ENCODE results near the gene BUB3. TPM values are rescaled to one million over a fixed set of nuclear protein-coding genes. Genes with fewer than 3 reads are reported as not detected.

Gene BUB3
- total RNA-seq, 1 experiment from 2014 or later = 157 TPM

DNA sequence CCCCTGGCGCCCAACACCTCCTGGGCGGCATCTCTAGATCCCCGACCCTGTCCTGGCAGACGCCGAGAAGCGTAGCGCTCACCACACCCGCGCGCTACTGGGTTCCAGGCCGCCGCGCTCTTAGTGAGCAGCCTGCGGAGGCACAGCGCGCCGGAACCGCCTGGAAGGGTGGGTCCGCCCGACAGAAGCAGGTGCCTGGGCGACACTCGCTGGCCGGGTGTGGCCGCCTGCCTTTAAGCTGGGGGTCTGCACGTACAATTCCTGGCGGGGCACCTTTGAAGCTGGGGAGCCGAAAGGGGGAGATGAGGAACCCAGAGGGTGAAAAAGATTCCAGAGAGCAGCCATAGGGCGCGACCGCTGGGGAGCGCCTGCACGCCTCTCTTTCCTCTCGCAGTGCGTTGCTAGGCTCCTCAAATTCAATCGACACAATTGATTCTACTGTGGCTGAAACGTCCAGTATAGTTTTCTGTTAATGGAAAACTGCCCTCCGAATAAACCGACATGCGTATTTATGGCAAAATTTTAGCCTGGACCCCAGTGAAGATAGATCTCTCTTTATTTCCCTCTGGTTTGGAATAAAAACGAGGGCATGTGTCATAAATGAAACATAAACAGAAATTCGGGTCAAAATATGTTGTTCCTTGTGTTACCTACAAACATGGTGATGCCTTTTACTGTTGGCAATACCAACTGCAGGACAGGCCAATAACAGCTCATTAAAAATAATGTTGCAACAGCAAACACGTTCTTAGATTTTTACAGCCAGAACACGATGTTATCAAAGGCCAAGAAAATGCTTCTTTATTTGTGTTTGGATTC is 13.8 kb upstream of the BUB3 start:
- in situ Hi-C loops (cut with HindIII; ENCODE audit: low sequenced_read_pairs) = no loop called here
- no peak for DNase-seq (ENCODE audit: low spot score)

DNA sequence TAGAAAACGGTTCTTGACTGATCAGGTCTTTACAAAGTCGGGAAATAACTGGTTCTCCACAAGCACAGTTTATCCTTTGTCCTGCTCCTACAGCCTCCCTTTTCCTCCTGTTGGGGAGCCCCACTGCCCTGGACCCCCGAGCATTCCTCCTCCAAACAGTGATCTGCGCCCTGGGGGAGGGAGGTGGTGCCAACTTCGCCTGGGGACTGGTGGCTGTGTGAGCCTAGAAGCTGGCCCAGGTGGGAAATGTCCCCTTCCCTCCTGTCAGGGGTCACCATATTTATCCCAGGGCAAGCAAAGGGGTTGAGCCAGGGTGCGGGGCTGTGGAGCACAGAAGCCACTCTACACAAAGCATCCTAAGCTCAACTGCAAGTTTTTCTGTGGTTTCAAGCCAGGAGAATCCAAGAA is 13.2 kb upstream of the BUB3 start:
- DNase-seq (ENCODE audit: low spot score) = no peak
- in situ Hi-C loops (cut with HindIII; ENCODE audit: low sequenced_read_pairs) = no loop called here

GRCh38 chr10:123141791-123142700 is 12.2 kb upstream of the BUB3 start:
- in situ Hi-C loops (cut with HindIII; ENCODE audit: low sequenced_read_pairs) = no loop called here
- no peak for DNase-seq (ENCODE audit: low spot score)

DNA sequence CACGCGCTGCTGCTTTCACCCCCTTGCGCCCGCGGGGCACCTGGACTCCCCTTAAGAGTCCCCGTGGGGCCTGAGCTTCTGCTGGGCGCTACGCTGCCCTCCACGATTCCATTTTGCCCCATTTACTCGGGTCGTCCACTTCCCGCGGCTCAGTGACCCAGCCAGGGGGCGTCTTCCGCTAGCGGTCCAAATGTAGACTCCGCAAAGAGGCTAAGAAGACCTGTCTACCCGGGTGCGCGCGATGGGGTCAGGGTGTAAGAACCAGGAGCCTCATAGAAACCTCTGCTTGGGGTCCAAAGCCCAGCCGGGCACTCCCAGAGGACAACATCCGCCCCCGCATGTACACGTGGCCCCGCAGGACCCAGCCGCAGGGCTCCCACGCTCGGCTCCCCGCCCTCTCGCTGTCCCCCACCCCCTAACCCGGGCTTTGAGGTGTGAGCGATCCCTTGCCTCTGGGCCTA is 11.5 kb upstream of the BUB3 start:
- in situ Hi-C loops (cut with HindIII; ENCODE audit: low sequenced_read_pairs) = no loop called here
- no peak for DNase-seq (ENCODE audit: low spot score)

GRCh38 chr10:123143162-123143824 is 10.9 kb upstream of the BUB3 start:
- no peak for DNase-seq (ENCODE audit: low spot score)
- in situ Hi-C loops (cut with HindIII; ENCODE audit: low sequenced_read_pairs) = no loop called here

DNA sequence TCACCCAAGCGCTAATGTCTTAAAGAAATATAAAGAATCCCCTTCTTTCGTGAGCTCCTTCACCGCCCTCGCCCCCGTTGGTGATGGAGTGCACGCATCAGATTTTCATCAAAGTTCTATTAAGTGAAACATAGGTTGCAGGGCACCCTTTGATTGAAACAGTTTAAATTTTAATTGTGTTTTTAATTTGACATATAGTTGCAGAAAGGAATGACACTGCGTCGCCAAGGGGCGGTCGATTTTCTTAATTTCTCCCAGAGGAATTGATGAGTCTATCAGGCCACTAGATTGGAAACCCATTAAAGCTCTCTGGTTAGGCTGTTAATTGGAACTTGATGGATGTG is 10.4 kb upstream of the BUB3 start:
- DNase-seq (ENCODE audit: low spot score) = no peak
- in situ Hi-C loops (cut with HindIII; ENCODE audit: low sequenced_read_pairs) = no loop called here

- DNase-seq (ENCODE audit: low spot score) = no peak
- in situ Hi-C loops (cut with HindIII; ENCODE audit: low sequenced_read_pairs) = no loop called here
Measured at GRCh38 chr10:123144697-123145541, 9.3 kb upstream of the BUB3 start.

DNA sequence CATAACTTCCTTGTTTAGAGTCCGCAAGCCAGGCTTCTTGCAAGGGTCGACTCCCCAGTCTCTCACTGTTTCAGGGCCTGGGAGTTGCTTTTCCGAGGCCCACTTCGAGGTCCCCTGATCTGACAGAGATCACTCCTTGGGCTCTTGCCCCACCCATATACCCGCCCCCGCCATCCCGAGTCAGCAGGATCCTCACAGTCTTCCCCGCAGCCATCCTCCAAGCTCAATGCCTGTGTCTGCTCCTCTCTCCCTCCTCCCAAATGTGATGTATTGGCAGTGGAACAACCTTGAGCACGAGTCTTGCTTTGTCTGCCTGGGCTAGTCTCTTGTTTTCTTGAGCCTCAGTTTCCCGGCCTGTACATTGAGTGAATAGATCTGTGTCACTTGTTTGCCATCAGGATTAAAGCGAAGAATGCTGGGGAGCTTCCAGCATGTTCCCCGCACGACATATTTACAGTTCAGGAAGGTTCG is 8.6 kb upstream of the BUB3 start:
- in situ Hi-C loops (cut with HindIII; ENCODE audit: low sequenced_read_pairs) = no loop called here
- no peak for DNase-seq (ENCODE audit: low spot score)

- no peak for DNase-seq (ENCODE audit: low spot score)
- in situ Hi-C loops (cut with HindIII; ENCODE audit: low sequenced_read_pairs) = no loop called here
Measured at GRCh38 chr10:123146013-123146893, 7.9 kb upstream of the BUB3 start.

DNA sequence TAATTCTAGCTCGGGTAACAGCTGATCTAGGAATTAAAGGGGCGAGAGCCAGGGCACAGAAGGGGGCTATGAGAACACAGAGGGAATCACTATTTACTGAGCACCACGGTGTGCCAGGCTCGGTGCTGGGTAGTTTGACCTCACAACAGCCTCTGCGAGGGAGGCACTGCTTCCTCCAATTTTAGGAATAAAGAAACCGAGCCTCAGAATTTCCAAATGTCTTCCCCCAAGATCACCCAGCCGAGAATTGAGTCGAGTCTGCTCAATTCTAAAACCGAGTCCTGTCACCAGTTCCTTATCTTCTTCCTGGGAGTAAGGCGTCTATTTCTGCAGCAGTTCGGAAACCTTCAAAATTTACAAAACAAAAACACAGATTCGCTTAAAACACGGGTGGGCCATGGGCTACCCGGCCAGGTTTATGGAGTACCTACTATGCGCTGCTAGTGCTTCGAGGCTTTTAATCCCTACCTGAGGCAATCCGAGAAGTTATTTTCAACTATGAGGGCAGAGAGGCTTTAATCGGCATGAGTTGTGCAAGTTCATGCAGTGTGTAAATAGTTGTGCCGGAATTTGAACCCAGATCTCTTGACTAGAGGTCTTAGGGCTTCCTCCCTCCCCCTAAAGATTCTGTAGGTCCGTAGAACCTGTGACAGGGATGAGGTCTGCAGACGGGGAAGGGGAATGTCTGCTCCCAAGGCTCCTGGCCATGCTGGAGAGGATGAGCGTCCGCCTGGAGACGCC is 7.1 kb upstream of the BUB3 start:
- in situ Hi-C loops (cut with HindIII; ENCODE audit: low sequenced_read_pairs) = no loop called here

GRCh38 chr10:123147635-123148413 is 6.4 kb upstream of the BUB3 start, which contains the start of gene HMX2:
Gene HMX2 (plus strand): TSS chr10:123148136. CDS start chr10:123148379, 243 bp downstream.
- in situ Hi-C loops (cut with HindIII; ENCODE audit: low sequenced_read_pairs) = no loop called here
- DNase-seq (ENCODE audit: low spot score) = no peak

More for the DNA sequence above, 7.1 kb upstream of the BUB3 start:
- no peak for DNase-seq (ENCODE audit: low spot score)

- in situ Hi-C loops (cut with HindIII; ENCODE audit: low sequenced_read_pairs) = no loop called here
Measured at GRCh38 chr10:123148414-123149161, 5.6 kb upstream of the BUB3 start.

GRCh38 chr10:123149162-123149567 is 5.0 kb upstream of the BUB3 start:
- in situ Hi-C loops (cut with HindIII; ENCODE audit: low sequenced_read_pairs) = no loop called here
- DNase-seq (ENCODE audit: low spot score) = no peak

More at GRCh38 chr10:123148414-123149161, 5.6 kb upstream of the BUB3 start:
- DNase-seq (ENCODE audit: low spot score) = no peak

DNA sequence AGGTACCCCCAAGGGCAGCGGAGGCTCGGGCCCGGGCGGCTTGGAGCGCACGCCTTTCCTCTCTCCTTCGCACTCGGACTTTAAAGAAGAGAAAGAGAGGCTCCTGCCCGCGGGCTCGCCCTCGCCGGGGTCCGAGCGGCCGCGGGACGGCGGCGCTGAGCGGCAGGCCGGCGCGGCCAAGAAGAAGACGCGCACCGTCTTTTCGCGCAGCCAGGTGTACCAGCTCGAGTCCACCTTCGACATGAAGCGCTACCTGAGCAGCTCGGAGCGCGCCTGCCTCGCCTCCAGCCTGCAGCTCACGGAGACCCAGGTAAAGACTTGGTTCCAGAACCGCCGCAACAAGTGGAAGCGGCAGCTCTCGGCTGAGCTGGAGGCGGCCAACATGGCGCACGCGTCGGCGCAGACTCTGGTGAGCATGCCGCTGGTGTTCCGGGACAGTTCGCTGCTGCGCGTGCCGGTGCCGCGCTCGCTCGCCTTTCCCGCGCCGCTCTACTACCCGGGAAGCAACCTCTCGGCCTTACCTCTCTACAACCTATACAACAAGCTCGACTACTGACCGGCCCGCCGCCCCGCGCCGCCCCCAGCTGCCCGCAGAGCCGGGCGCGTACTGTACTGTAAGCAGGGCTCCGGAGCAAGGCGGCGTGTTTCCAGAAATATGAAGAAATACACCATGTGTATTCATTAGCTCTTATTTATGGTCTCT is 4.5 kb upstream of the BUB3 start:
- no peak for DNase-seq (ENCODE audit: low spot score)
- in situ Hi-C loops (cut with HindIII; ENCODE audit: low sequenced_read_pairs) = no loop called here

Measured in G401 (cell line).